K562 (cell line): ENCODE results near the gene EIF1.

Experiments used
- ATF7 ChIP-seq: fragments of 450-650 bp; IDR thresholded peaks from 2 replicates; pipeline ENCODE4 v1.7.1; 2014; ENCODE audit warnings: mild to moderate bottlenecking, moderate library complexity
- CXXC5 ChIP-seq: fragments of 250-450 bp; sonication (Bioruptor Pico); IDR thresholded peaks from 2 replicates; pipeline ENCODE4 v1.8.0; 2022; ENCODE audit warnings: inconsistent platforms, mild to moderate bottlenecking, moderate library complexity
- EGR1 ChIP-seq: fragments of 450-650 bp; conservative IDR thresholded peaks from 2 replicates; pipeline ENCODE4 v1.6.1; 2017; ENCODE audit warnings: mild to moderate bottlenecking
- FOXM1 ChIP-seq, 2 experiments: fragments of 450-650 bp in 1 of 2; sonication (generic) in 1 of 2; formaldehyde crosslinking in 1 of 2; IDR thresholded peaks; 2 replicates each; pipeline versions ENCODE4 v1.6.1 to v1.9.0; 2017 to 2022; ENCODE audit warnings: low read depth in 2 of 2, mild to moderate bottlenecking in 2 of 2, missing genetic modification reagents in 1 of 2, moderate library complexity in 1 of 2
- HNRNPLL ChIP-seq: fragments of 200-400 bp; formaldehyde crosslinking; IDR thresholded peaks from 2 replicates; pipeline ENCODE4 v1.6.1; 2017; ENCODE audit warnings: low read length, low read depth, mild to moderate bottlenecking; ENCODE audit not compliant: poor library complexity, severe bottlenecking
- JUND ChIP-seq, 2 experiments: IDR thresholded peaks; 2 replicates in 1 of 2; 3 replicates in 1 of 2; pipeline ENCODE4 v1.6.1; 2011; ENCODE audit warnings: borderline replicate concordance in 2 of 2, low read depth in 2 of 2, low read length in 2 of 2, improper control_type of control experiment in 1 of 2, missing biosample characterization in 1 of 2, missing genetic modification characterization in 1 of 2, missing genetic modification reagents in 1 of 2
- NELFE ChIP-seq: IDR thresholded peaks from 2 replicates; pipeline ENCODE4 v1.6.1; 2011; ENCODE audit warnings: mild to moderate bottlenecking; ENCODE audit not compliant: insufficient read depth, insufficient read length
- PHF21A ChIP-seq: fragments of 450-650 bp; IDR thresholded peaks from 2 replicates; pipeline ENCODE4 v1.6.1; 2017; ENCODE audit warnings: low read depth, borderline replicate concordance
- STAT5B ChIP-seq: fragments of 250-450 bp; sonication (Bioruptor Pico); IDR thresholded peaks from 2 replicates; pipeline ENCODE4 v1.8.0; 2021; ENCODE audit warnings: mild to moderate bottlenecking, inconsistent platforms
- ZFP36 ChIP-seq: fragments of 150-350 bp; IDR thresholded peaks from 2 replicates; pipeline ENCODE4 v1.6.1; 2018; ENCODE audit warnings: low read length, low read depth; ENCODE audit not compliant: partially characterized antibody
- ZNF77 ChIP-seq: fragments of 250-450 bp; sonication (Bioruptor Pico); IDR thresholded peaks from 2 replicates; pipeline ENCODE4 v1.5.0; 2020
- TF ChIP-seq, protein P1 (sequence below): fragments of 450-650 bp; IDR thresholded peaks from 2 replicates; pipeline ENCODE4 v1.6.1; 2018; ENCODE audit not compliant: partially characterized antibody

GRCh38 chr17:41684035-41684434 lies 4.7 kb upstream of the EIF1 start:
- TF ChIP-seq JUND (IDR thresholded peaks at IDR 0.05; ENCODE audit: borderline replicate concordance, low read depth, low read length): no peak
- TF ChIP-seq JUND (tag; IDR thresholded peaks at IDR 0.05; ENCODE audit: borderline replicate concordance, low read depth, low read length): no peak
- no peak for TF ChIP-seq ATF7
- TF ChIP-seq EGR1: no peak
- TF ChIP-seq FOXM1 (IDR thresholded peaks at IDR 0.05; ENCODE audit: low read depth): no peak
- TF ChIP-seq FOXM1 (CRISPR knock-in tag; IDR thresholded peaks at IDR 0.05; ENCODE audit: low read depth): no peak
- no peak for TF ChIP-seq ZNF77 (CRISPR knock-in tag)
- TF ChIP-seq, protein P1, sequence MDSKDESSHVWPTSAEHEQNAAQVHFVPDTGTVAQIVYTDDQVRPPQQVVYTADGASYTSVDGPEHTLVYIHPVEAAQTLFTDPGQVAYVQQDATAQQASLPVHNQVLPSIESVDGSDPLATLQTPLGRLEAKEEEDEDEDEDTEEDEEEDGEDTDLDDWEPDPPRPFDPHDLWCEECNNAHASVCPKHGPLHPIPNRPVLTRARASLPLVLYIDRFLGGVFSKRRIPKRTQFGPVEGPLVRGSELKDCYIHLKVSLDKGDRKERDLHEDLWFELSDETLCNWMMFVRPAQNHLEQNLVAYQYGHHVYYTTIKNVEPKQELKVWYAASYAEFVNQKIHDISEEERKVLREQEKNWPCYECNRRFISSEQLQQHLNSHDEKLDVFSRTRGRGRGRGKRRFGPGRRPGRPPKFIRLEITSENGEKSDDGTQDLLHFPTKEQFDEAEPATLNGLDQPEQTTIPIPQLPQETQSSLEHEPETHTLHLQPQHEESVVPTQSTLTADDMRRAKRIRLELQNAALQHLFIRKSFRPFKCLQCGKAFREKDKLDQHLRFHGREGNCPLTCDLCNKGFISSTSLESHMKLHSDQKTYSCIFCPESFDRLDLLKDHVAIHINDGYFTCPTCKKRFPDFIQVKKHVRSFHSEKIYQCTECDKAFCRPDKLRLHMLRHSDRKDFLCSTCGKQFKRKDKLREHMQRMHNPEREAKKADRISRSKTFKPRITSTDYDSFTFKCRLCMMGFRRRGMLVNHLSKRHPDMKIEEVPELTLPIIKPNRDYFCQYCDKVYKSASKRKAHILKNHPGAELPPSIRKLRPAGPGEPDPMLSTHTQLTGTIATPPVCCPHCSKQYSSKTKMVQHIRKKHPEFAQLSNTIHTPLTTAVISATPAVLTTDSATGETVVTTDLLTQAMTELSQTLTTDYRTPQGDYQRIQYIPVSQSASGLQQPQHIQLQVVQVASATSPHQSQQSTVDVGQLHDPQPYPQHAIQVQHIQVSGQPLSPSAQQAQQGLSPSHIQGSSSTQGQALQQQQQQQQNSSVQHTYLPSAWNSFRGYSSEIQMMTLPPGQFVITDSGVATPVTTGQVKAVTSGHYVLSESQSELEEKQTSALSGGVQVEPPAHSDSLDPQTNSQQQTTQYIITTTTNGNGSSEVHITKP: no peak
- TF ChIP-seq PHF21A: no peak
- TF ChIP-seq HNRNPLL: no peak
- TF ChIP-seq STAT5B (CRISPR knock-in tag): no peak
- no peak for TF ChIP-seq CXXC5
- no peak for TF ChIP-seq NELFE
- no peak for TF ChIP-seq ZFP36
